ENCODE data around the gene ADCY5. TPM values are rescaled to one million over a fixed set of nuclear protein-coding genes. Genes with fewer than 3 reads are reported as not detected.

Gene ADCY5
- total RNA-seq, 4 donors from 2014 or later: 0.46 to 3.5 (median 1.3) TPM

- WGBS, 2 donors: 83 to 86% methylated on average over 13 of the region's 13 CpGs
- TF ChIP-seq POLR2A (IDR thresholded peaks at IDR 0.05): no peak
- TF ChIP-seq, protein P1, sequence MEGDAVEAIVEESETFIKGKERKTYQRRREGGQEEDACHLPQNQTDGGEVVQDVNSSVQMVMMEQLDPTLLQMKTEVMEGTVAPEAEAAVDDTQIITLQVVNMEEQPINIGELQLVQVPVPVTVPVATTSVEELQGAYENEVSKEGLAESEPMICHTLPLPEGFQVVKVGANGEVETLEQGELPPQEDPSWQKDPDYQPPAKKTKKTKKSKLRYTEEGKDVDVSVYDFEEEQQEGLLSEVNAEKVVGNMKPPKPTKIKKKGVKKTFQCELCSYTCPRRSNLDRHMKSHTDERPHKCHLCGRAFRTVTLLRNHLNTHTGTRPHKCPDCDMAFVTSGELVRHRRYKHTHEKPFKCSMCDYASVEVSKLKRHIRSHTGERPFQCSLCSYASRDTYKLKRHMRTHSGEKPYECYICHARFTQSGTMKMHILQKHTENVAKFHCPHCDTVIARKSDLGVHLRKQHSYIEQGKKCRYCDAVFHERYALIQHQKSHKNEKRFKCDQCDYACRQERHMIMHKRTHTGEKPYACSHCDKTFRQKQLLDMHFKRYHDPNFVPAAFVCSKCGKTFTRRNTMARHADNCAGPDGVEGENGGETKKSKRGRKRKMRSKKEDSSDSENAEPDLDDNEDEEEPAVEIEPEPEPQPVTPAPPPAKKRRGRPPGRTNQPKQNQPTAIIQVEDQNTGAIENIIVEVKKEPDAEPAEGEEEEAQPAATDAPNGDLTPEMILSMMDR (IDR thresholded peaks at IDR 0.05): no peak
- no peak for DNase-seq (ENCODE audit: low spot score in 2 of 2)
- H3K4me3 ChIP-seq (ENCODE audit: low read depth, poor library complexity, severe bottlenecking): no peak overlapping the region
- intact Hi-C loops (cut with DNase I; ENCODE audit: low total_unique reads): no loop called here
These were observed 151.9 kb downstream of the ADCY5 start for GRCh38 chr3:123296836-123297626.

DNA sequence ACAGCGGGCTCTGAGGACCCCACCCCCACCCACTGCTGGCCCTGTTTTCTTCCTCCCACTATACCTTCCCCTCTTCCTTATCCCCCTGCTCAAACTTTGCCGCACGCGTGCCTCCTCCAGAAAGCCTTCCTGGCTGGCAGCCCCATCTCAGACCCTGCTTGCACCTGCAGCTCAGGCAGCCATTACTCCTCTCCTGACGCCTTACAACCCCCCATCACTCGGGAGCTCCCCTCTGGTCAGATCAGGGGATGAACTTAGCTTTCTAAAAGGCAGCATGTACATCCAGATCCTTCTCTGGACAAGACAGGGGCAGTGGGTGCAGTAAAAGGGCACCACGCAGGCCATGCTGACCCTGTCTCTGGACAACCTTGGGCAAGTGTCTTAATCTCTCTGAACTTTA is 152.6 kb downstream of the ADCY5 start:
- no peak overlapping the region for H3K4me3 ChIP-seq (ENCODE audit: low read depth, poor library complexity, severe bottlenecking)
- 86 to 94% methylated on average over 7 of the region's 7 CpGs for WGBS, 2 donors
- intact Hi-C loops (cut with DNase I; ENCODE audit: low total_unique reads): no loop called here
- DNase-seq (ENCODE audit: low spot score in 2 of 2): no peak
- TF ChIP-seq, protein P1 (IDR thresholded peaks at IDR 0.05): no peak
- TF ChIP-seq POLR2A (IDR thresholded peaks at IDR 0.05): no peak

DNA sequence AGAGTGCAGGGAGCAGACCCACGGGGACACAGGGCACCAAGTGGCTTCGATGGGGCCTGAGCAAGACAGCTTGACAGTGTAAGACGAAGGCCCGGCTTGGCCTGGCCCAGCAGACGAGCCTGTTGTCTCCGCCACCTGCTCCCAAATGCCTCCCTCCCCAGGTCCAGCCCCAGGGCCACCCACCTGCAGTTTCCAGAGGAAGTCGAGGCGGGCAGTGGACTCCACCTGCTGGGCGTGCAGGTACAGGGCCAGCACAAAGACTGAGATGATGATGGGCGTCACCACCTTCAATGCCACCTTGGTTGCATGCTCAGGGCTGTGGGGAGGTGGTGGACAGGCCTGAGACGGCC is 153.0 kb downstream of the ADCY5 start:
- no peak for DNase-seq (ENCODE audit: low spot score in 2 of 2)
- 53 to 72% methylated on average over 4 to 10 of the region's 11 CpGs for WGBS, 2 donors

GRCh38 chr3:123295171-123295900 is 153.6 kb downstream of the ADCY5 start:
- TF ChIP-seq POLR2A (IDR thresholded peaks at IDR 0.05): no peak
- TF ChIP-seq, protein P1 (IDR thresholded peaks at IDR 0.05): no peak
- DNase-seq (ENCODE audit: low spot score in 2 of 2): no peak
- intact Hi-C loops (cut with DNase I; ENCODE audit: low total_unique reads): no loop called here
- no peak overlapping the region for H3K4me3 ChIP-seq (ENCODE audit: low read depth, poor library complexity, severe bottlenecking)
- 81 to 87% methylated on average over 7 of the region's 7 CpGs for WGBS, 2 donors

More for the DNA sequence above, 153.0 kb downstream of the ADCY5 start:
- H3K4me3 ChIP-seq (ENCODE audit: low read depth, poor library complexity, severe bottlenecking): no peak overlapping the region
- intact Hi-C loops (cut with DNase I; ENCODE audit: low total_unique reads): no loop called here
- TF ChIP-seq, protein P1 (IDR thresholded peaks at IDR 0.05): no peak

GRCh38 chr3:123294296-123294938 is 154.5 kb downstream of the ADCY5 start:
- TF ChIP-seq, protein P1 (IDR thresholded peaks at IDR 0.05): no peak
- no peak for TF ChIP-seq POLR2A (IDR thresholded peaks at IDR 0.05)
- WGBS, 2 donors: 94% methylated on average over 13 of the region's 13 CpGs
- no peak overlapping the region for H3K4me3 ChIP-seq (ENCODE audit: low read depth, poor library complexity, severe bottlenecking)
- no peak for DNase-seq (ENCODE audit: low spot score in 2 of 2)
- intact Hi-C loops (cut with DNase I; ENCODE audit: low total_unique reads): no loop called here

All from lower leg skin (tissue), 4 donors.